ENCODE measurements around the gene EPOP. TPM values are rescaled to one million over a fixed set of nuclear protein-coding genes. Genes with fewer than 3 reads are reported as not detected.
A peak's percentile ranks its signal among the peaks of the same experiment; 100 is the strongest.

The EPOP gene
- total and polyA plus RNA-seq, 2 of the 13 experiments (the other 11 are each of a cell fraction or from before 2014, with no cell fraction given), result 14.7 to 37.8 TPM

- POLR2A ChIA-PET, result interaction anchor here (0.7 to 4.5 kb wide), 13 partner anchors 9 to 104 kb away, joined by 3 to 61 read pairs (median 6); partner anchors contain the start of gene SRCIN1
- no peaks in the 10 kb centered on the region for H4K20me1 ChIP-seq (ENCODE audit: insufficient read depth, low read length)
- intact Hi-C loops (cut with micrococcal nuclease; ENCODE audit: unreplicated experiment) (loop anchor here (1.0 to 10.0 kb wide), 2 partner anchors 79 to 238 kb away; partner anchors contain the start of gene ARHGAP23), in situ Hi-C loops (cut with HindIII; ENCODE audit: extremely low pct_ligation_motif_present, low pct_unique_long_range_greater_than_20kb) (loop anchor here (10.0 kb wide), 1 partner anchor 238 kb away; the partner anchor contains the start of gene ARHGAP23)
- peaks cover 72% of the 10 kb centered on the region for H3K4me1 ChIP-seq (ENCODE audit: insufficient read depth, low read length)
- H3K36me3 ChIP-seq (replicated peaks in 1 of 2; ENCODE audit: control insufficient read depth in 1 of 2, insufficient read depth in 2 of 2, low read length in 2 of 2), result no peaks in the 10 kb centered on the region
- DNase-seq (ENCODE audit: low spot score) (peak; percentile 90), ATAC-seq (peak; percentile 92), FAIRE-seq (no peak)
- peak overlapping the region; percentile 23; the same call in 1 of the 2 replicates for H3K9ac ChIP-seq (ENCODE audit: insufficient read depth, low read depth, low read length)
- H2AFZ ChIP-seq (ENCODE audit: low read length), result no peak overlapping the region
- peak overlapping the region; percentile 63 for H3K4me2 ChIP-seq (ENCODE audit: low read depth, low read length)
- WGBS (ENCODE audit: low lambda C conversion rate), result 11% methylated on average over 5 of the region's 9 CpGs
- H3K27ac ChIP-seq (ENCODE audit: extremely low read length, insufficient read depth, low read length), result no peak overlapping the region
- H3K27me3 ChIP-seq (ENCODE audit: control insufficient read depth in 1 of 2, insufficient read depth in 2 of 2, low read length in 2 of 2), result peaks cover 0 to 4% of the 10 kb centered on the region in 2 experiments; a peak in 2 of 5 replicates
- H3K79me2 ChIP-seq (ENCODE audit: insufficient read depth, low read length), result no peaks in the 10 kb centered on the region
- no peak overlapping the region for H3K4me3 ChIP-seq (replicated peaks in 1 of 3; ENCODE audit: insufficient read depth in 1 of 3, low read depth in 2 of 3, low read length in 3 of 3)
- CTCF ChIA-PET (ENCODE audit: low intra/inter-chr PET ratio, low total read pairs), result interaction anchor here (0.6 to 7.0 kb wide), 14 partner anchors 12 to 171 kb away, joined by 3 to 73 read pairs (median 4); partner anchors contain the start of gene SRCIN1
- no peaks in the 10 kb centered on the region for H3K9me3 ChIP-seq (ENCODE audit: low read length)
- no TSS peak for BruUV-seq (replicated peaks)
- TF ChIP-seq LBX2 (CRISPR knock-in tag; IDR thresholded peaks at IDR 0.05; ENCODE audit: borderline replicate concordance) (no peak), ZNF691 (CRISPR knock-in tag; IDR thresholded peaks at IDR 0.05; ENCODE audit: borderline replicate concordance, low read depth) (peak; percentile 98; the same call in 1 of the 2 replicates), GPBP1L1 (CRISPR knock-in tag; IDR thresholded peaks at IDR 0.05) (no peak), HDAC2 (CRISPR knock-in tag; IDR thresholded peaks at IDR 0.05) (peak; percentile 88), ZNF792 (CRISPR knock-in tag; IDR thresholded peaks at IDR 0.05) (peak; percentile 72; the same call in 1 of the 2 replicates), PBX2 (CRISPR knock-in tag; IDR thresholded peaks at IDR 0.05) (no peak; the same call in 1 of the 2 replicates), ZNF12 (CRISPR knock-in tag; IDR thresholded peaks at IDR 0.05) (no peak), MAFF (IDR thresholded peaks at IDR 0.05; ENCODE audit: low read depth, low read length) (no peak), ZNF138 (CRISPR knock-in tag; IDR thresholded peaks at IDR 0.05; ENCODE audit: low read depth) (no peak), ZNF274 (CRISPR knock-in tag; IDR thresholded peaks at IDR 0.05) (peak; percentile 77), HNRNPLL (IDR thresholded peaks at IDR 0.05; ENCODE audit: low read depth, low read length, poor library complexity, severe bottlenecking) (peak; percentile 30), NFE2L2 (IDR thresholded peaks at IDR 0.05; ENCODE audit: low read length) (no peak; the same call in 1 of the 2 replicates), MBD4 (IDR thresholded peaks at IDR 0.05; ENCODE audit: borderline replicate concordance, low read length) (no peak), UBTF (CRISPR knock-in tag; IDR thresholded peaks at IDR 0.05) (peak; percentile 87), TFDP2 (CRISPR knock-in tag; IDR thresholded peaks at IDR 0.05) (0 out of 2 replicates have a peak, but pooled peaks have one; percentile 36), REXO4 (CRISPR knock-in tag; IDR thresholded peaks at IDR 0.05; ENCODE audit: borderline replicate concordance) (no peak)
Observed at GRCh38 chr17:38663125-38663751, 11.5 kb downstream of the EPOP start.
